ENCODE data around the gene TXNDC16. TPM values are rescaled to one million over a fixed set of nuclear protein-coding genes. Genes with fewer than 3 reads are reported as not detected.

The TXNDC16 gene
- total RNA-seq, 2 donors from 2014 or later = 11.5 to 17.5 TPM

- no peaks in the 10 kb centered on the region for H3K27me3 Mint-ChIP-seq (ENCODE audit: insufficient read depth)
- DNase-seq = no peak
- H3K27me3 ChIP-seq (ENCODE audit: control insufficient read depth, insufficient read depth, low read length, poor library complexity, severe bottlenecking) = no peaks in the 10 kb centered on the region
- no peak overlapping the region for H3K4me3 Mint-ChIP-seq
- H3K27ac ChIP-seq (ENCODE audit: low read depth, low read length) = no peak overlapping the region
- no peak overlapping the region for H3K27ac Mint-ChIP-seq
- no peaks in the 10 kb centered on the region for H3K4me1 ChIP-seq (ENCODE audit: control insufficient read depth, insufficient read depth, low read length)
- H3K9me3 ChIP-seq (ENCODE audit: control insufficient read depth, low read length) = no peaks in the 10 kb centered on the region
- H3K9ac ChIP-seq (ENCODE audit: extremely low read depth, low read length, poor library complexity, severe bottlenecking) = no peak overlapping the region
- H3K4me1 Mint-ChIP-seq = no peaks in the 10 kb centered on the region
- H3K9me3 Mint-ChIP-seq = no peaks in the 10 kb centered on the region
- 94 to 100% methylated on average over 1 of the region's 2 CpGs for WGBS, 2 experiments (ENCODE audit: insufficient coverage in 1 of 2, insufficient read length in 1 of 2)
- no peak overlapping the region for H3K4me3 ChIP-seq (ENCODE audit: low read length)
- no peaks in the 10 kb centered on the region for H3K36me3 ChIP-seq (ENCODE audit: control insufficient read depth, insufficient read depth, low read length)
- no peaks in the 10 kb centered on the region for H3K36me3 Mint-ChIP-seq (ENCODE audit: low read depth)
- TF ChIP-seq CTCF (conservative IDR thresholded peaks at IDR 0.05) = no peak
Measured at GRCh38 chr14:52417139-52417538, 135.2 kb downstream of the TXNDC16 start.

- no peak for TF ChIP-seq CTCF (conservative IDR thresholded peaks at IDR 0.05)
- Mint-ChIP-seq H3K4me3 (no peak overlapping the region), H3K27ac (no peak overlapping the region), H3K27me3 (ENCODE audit: insufficient read depth) (no peaks in the 10 kb centered on the region), H3K4me1 (no peaks in the 10 kb centered on the region), H3K9me3 (no peaks in the 10 kb centered on the region), H3K36me3 (ENCODE audit: low read depth) (no peaks in the 10 kb centered on the region)
- H3K27me3 ChIP-seq (ENCODE audit: control insufficient read depth, insufficient read depth, low read length, poor library complexity, severe bottlenecking) = no peaks in the 10 kb centered on the region
- 90% methylated on average over 2 to 5 of the region's 7 CpGs for WGBS, 2 experiments (ENCODE audit: insufficient coverage in 1 of 2, insufficient read length in 1 of 2)
- no peaks in the 10 kb centered on the region for H3K4me1 ChIP-seq (ENCODE audit: control insufficient read depth, insufficient read depth, low read length)
- no peaks in the 10 kb centered on the region for H3K36me3 ChIP-seq (ENCODE audit: control insufficient read depth, insufficient read depth, low read length)
- no peak overlapping the region for H3K27ac ChIP-seq (ENCODE audit: low read depth, low read length)
- no peak overlapping the region for H3K4me3 ChIP-seq (ENCODE audit: low read length)
- no peak for DNase-seq
- H3K9me3 ChIP-seq (ENCODE audit: control insufficient read depth, low read length) = no peaks in the 10 kb centered on the region
- no peak overlapping the region for H3K9ac ChIP-seq (ENCODE audit: extremely low read depth, low read length, poor library complexity, severe bottlenecking)
Measured at GRCh38 chr14:52413729-52414408, 138.4 kb downstream of the TXNDC16 start.

GRCh38 chr14:52412426-52412825, 139.9 kb downstream of the TXNDC16 start:
- Histone ChIP-seq H3K27ac (ENCODE audit: low read depth, low read length) (no peak overlapping the region), H3K36me3 (ENCODE audit: control insufficient read depth, insufficient read depth, low read length) (no peaks in the 10 kb centered on the region), H3K9ac (ENCODE audit: extremely low read depth, low read length, poor library complexity, severe bottlenecking) (no peak overlapping the region), H3K9me3 (ENCODE audit: control insufficient read depth, low read length) (no peaks in the 10 kb centered on the region), H3K27me3 (ENCODE audit: control insufficient read depth, insufficient read depth, low read length, poor library complexity, severe bottlenecking) (no peaks in the 10 kb centered on the region), H3K4me3 (ENCODE audit: low read length) (no peak overlapping the region), H3K4me1 (ENCODE audit: control insufficient read depth, insufficient read depth, low read length) (no peaks in the 10 kb centered on the region)
- TF ChIP-seq CTCF (conservative IDR thresholded peaks at IDR 0.05) = no peak
- WGBS, 2 experiments (ENCODE audit: insufficient coverage in 1 of 2, insufficient read length in 1 of 2) = 100% methylated on average over 1 of the region's 1 CpG
- H3K27me3 Mint-ChIP-seq (ENCODE audit: insufficient read depth) = no peaks in the 10 kb centered on the region
- no peak overlapping the region for H3K27ac Mint-ChIP-seq
- no peak for DNase-seq
- H3K4me3 Mint-ChIP-seq = no peak overlapping the region
- H3K36me3 Mint-ChIP-seq (ENCODE audit: low read depth) = no peaks in the 10 kb centered on the region
- H3K9me3 Mint-ChIP-seq = no peaks in the 10 kb centered on the region
- no peaks in the 10 kb centered on the region for H3K4me1 Mint-ChIP-seq
